Measurements from ENCODE around the gene DENND10.
A peak's percentile ranks its signal among the peaks of the same experiment; 100 is the strongest.
"Not testable (repeated sequence)": the region's sequence is repeated elsewhere in the genome, so short reads cannot be mapped to it uniquely, and the experiment has no call there.

Gene DENND10

GRCh38 chr10:119132521-119133345 lies 28.8 kb downstream of the DENND10 start:
- DNase-seq (ENCODE audit: low read depth), result no peak

GRCh38 chr10:119133949-119134348 lies 30.0 kb downstream of the DENND10 start:
- no peak for DNase-seq (ENCODE audit: low read depth)

- no peak for DNase-seq (ENCODE audit: low read depth)
Observed at GRCh38 chr10:119135513-119135881, 31.6 kb downstream of the DENND10 start.

GRCh38 chr10:119136084-119136483 lies 32.2 kb downstream of the DENND10 start:
- DNase-seq (ENCODE audit: low read depth), result no peak

GRCh38 chr10:119137878-119138277 lies 34.0 kb downstream of the DENND10 start:
- not testable (repeated sequence) for DNase-seq (ENCODE audit: low read depth)

GRCh38 chr10:119138346-119139306 lies 34.7 kb downstream of the DENND10 start:
- DNase-seq (ENCODE audit: low read depth), result no peak

GRCh38 chr10:119139464-119140067 lies 35.7 kb downstream of the DENND10 start:
- DNase-seq (ENCODE audit: low read depth), result peak; percentile 41

GRCh38 chr10:119140603-119141245 lies 36.8 kb downstream of the DENND10 start:
- no peak for DNase-seq (ENCODE audit: low read depth)

- DNase-seq (ENCODE audit: low read depth), result no peak
Observed at GRCh38 chr10:119143657-119144056, 39.7 kb downstream of the DENND10 start.

- no peak for DNase-seq (ENCODE audit: low read depth)
Observed at GRCh38 chr10:119149157-119149556, 45.2 kb downstream of the DENND10 start.

- no peak for DNase-seq (ENCODE audit: low read depth)
Observed at GRCh38 chr10:119149729-119150128, 45.8 kb downstream of the DENND10 start.

GRCh38 chr10:119151601-119152000 lies 47.7 kb downstream of the DENND10 start:
- not testable (repeated sequence) for DNase-seq (ENCODE audit: low read depth)

- DNase-seq (ENCODE audit: low read depth), result no peak
Observed at GRCh38 chr10:119153041-119153440, 49.1 kb downstream of the DENND10 start.

- DNase-seq (ENCODE audit: low read depth), result no peak
Observed at GRCh38 chr10:119153661-119154060, 49.7 kb downstream of the DENND10 start.

- no peak for DNase-seq (ENCODE audit: low read depth)
Observed at GRCh38 chr10:119159332-119159731, 55.4 kb downstream of the DENND10 start.

- DNase-seq (ENCODE audit: low read depth), result no peak
Observed at GRCh38 chr10:119161680-119162451, 58.0 kb downstream of the DENND10 start.

GRCh38 chr10:119162452-119163092 lies 58.7 kb downstream of the DENND10 start:
- no peak for DNase-seq (ENCODE audit: low read depth)

- peak; percentile 71 for DNase-seq (ENCODE audit: low read depth)
Observed at GRCh38 chr10:119165171-119166117, 61.5 kb downstream of the DENND10 start, which contains the start of gene SFXN4. SFXN4 (minus strand) TSS chr10:119165714; CDS start chr10:119165647, 67 bp downstream.

GRCh38 chr10:119166118-119166500 lies 62.2 kb downstream of the DENND10 start:
- DNase-seq (ENCODE audit: low read depth), result no peak

Measured in activated T-cell treated with anti-CD3 and anti-CD28 coated beads for 1 hour (primary cell).